ENCODE measurements around the gene FN1.

FN1 gene

DNA sequence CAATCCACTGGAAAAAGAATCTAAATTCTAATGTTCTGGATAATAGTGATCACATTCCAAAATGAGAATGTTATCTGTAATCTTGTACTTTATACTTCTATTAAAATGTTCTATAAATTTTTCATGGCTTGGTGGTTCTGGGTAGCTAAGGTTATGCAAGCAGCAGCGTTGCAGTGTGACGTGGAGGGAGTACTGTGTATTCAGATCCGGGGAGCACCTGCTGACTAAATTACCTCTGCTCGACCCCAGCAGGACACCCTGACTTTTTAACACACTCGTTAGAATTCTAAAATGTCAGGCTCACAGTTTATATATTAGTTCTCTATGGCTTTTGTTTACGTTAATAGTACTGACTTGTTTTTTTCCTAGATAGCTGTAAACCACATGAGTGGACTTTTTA is 111.1 kb downstream of the FN1 start:
- Histone ChIP-seq H3K9me3 (replicated peaks; ENCODE audit: insufficient read depth, low read length) (no peaks in the 10 kb centered on the region), H3K9me2 (replicated peaks; ENCODE audit: insufficient read depth, low read length) (no peaks in the 10 kb centered on the region), H3K27me3 (replicated peaks; ENCODE audit: insufficient read depth, low read length) (no peaks in the 10 kb centered on the region), H3K9ac (ENCODE audit: low read length) (no peak overlapping the region), H2AFZ (ENCODE audit: low read length) (no peak overlapping the region), H3K27ac (ENCODE audit: low read length) (no peak overlapping the region), H3K36me3 (replicated peaks; ENCODE audit: insufficient read depth, low read length) (peaks cover 11% of the 10 kb centered on the region), H4K20me1 (ENCODE audit: insufficient read depth, low read length) (0 out of 2 replicates have a peak, but pooled peaks cover 3% of the 10 kb centered on the region), H3F3A (ENCODE audit: insufficient read depth, low read length) (no peaks in the 10 kb centered on the region), H3K4me2 (ENCODE audit: low read depth, low read length) (no peak overlapping the region), H3K4me3 (ENCODE audit: low read length) (no peak overlapping the region), H3K4me1 (ENCODE audit: low read length) (no peaks in the 10 kb centered on the region), H3K79me2 (ENCODE audit: low read length) (peaks cover 80% of the 10 kb centered on the region)
- TF ChIP-seq, protein P1, sequence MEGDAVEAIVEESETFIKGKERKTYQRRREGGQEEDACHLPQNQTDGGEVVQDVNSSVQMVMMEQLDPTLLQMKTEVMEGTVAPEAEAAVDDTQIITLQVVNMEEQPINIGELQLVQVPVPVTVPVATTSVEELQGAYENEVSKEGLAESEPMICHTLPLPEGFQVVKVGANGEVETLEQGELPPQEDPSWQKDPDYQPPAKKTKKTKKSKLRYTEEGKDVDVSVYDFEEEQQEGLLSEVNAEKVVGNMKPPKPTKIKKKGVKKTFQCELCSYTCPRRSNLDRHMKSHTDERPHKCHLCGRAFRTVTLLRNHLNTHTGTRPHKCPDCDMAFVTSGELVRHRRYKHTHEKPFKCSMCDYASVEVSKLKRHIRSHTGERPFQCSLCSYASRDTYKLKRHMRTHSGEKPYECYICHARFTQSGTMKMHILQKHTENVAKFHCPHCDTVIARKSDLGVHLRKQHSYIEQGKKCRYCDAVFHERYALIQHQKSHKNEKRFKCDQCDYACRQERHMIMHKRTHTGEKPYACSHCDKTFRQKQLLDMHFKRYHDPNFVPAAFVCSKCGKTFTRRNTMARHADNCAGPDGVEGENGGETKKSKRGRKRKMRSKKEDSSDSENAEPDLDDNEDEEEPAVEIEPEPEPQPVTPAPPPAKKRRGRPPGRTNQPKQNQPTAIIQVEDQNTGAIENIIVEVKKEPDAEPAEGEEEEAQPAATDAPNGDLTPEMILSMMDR (IDR thresholded peaks at IDR 0.05; ENCODE audit: low read length): no peak
- TF ChIP-seq EZH2phosphoT487 (IDR thresholded peaks at IDR 0.05; ENCODE audit: low read length) (no peak), EZH2 (optimal IDR thresholded peaks at IDR 0.05; ENCODE audit: low read depth, low read length) (no peak)
- DNase-seq: no peak

DNA sequence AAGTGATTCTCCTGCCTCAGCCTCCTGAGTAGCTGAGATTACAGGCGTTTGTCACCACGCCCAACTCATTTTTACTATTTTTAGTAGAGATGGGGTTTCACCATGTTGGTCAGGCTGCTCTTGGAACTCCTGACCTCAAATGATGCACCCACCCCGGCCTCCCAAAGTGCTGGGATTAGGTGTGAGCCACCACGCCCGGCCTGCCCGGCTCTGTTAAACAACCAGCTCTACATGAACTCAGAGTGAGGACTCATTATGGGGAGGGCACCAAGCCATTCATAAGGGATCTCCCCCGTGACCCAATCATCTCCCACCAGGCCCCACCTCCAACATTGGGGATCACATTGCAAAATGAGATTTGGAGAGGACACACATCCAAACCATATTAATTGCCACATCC is 115.2 kb downstream of the FN1 start:
- H4K20me1 ChIP-seq (ENCODE audit: insufficient read depth, low read length): 0 out of 2 replicates have a peak, but pooled peaks cover 3% of the 10 kb centered on the region
- H3K9me3 ChIP-seq (replicated peaks; ENCODE audit: insufficient read depth, low read length): no peaks in the 10 kb centered on the region
- peaks cover 74% of the 10 kb centered on the region for H3K79me2 ChIP-seq (ENCODE audit: low read length)
- no peak overlapping the region for H3K9ac ChIP-seq (ENCODE audit: low read length)
- no peak overlapping the region for H3K4me2 ChIP-seq (ENCODE audit: low read depth, low read length)
- peaks cover 13% of the 10 kb centered on the region for H3K36me3 ChIP-seq (replicated peaks; ENCODE audit: insufficient read depth, low read length)
- H3K27me3 ChIP-seq (replicated peaks; ENCODE audit: insufficient read depth, low read length): no peaks in the 10 kb centered on the region
- no peak overlapping the region for H3K27ac ChIP-seq (ENCODE audit: low read length)
- no peaks in the 10 kb centered on the region for H3K9me2 ChIP-seq (replicated peaks; ENCODE audit: insufficient read depth, low read length)
- DNase-seq: no peak
- no peaks in the 10 kb centered on the region for H3F3A ChIP-seq (ENCODE audit: insufficient read depth, low read length)
- no peak overlapping the region for H3K4me3 ChIP-seq (ENCODE audit: low read length)
- H2AFZ ChIP-seq (ENCODE audit: low read length): no peak overlapping the region
- H3K4me1 ChIP-seq (ENCODE audit: low read length): no peaks in the 10 kb centered on the region
- TF ChIP-seq EZH2 (optimal IDR thresholded peaks at IDR 0.05; ENCODE audit: low read depth, low read length) (no peak), EZH2phosphoT487 (IDR thresholded peaks at IDR 0.05; ENCODE audit: low read length) (no peak)
- TF ChIP-seq, protein P1 (IDR thresholded peaks at IDR 0.05; ENCODE audit: low read length): no peak

DNA sequence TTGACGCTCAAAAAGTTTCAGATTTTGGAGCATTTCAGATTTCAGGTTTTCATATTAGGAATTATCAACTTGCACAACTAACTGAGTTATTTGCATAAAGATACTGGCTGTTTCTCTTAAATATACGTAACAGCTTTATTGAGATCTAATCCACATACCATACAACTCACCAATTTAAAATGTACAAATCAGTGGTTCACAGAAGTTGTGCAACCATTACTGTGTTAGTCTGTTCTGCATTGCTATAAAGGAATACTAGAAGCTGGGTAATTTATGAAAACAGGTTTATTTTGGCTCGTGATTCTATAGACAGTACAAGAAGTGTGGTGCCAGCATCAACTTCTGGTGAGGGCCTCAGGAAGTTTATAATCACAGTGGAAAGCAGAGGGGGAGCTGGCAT is 115.8 kb downstream of the FN1 start:
- Histone ChIP-seq H4K20me1 (ENCODE audit: insufficient read depth, low read length) (0 out of 2 replicates have a peak, but pooled peaks cover 3% of the 10 kb centered on the region), H3K4me2 (ENCODE audit: low read depth, low read length) (no peak overlapping the region), H3K9ac (ENCODE audit: low read length) (no peak overlapping the region), H3K4me3 (ENCODE audit: low read length) (no peak overlapping the region), H3F3A (ENCODE audit: insufficient read depth, low read length) (no peaks in the 10 kb centered on the region), H3K9me3 (replicated peaks; ENCODE audit: insufficient read depth, low read length) (no peaks in the 10 kb centered on the region), H3K79me2 (ENCODE audit: low read length) (peaks cover 76% of the 10 kb centered on the region), H3K27me3 (replicated peaks; ENCODE audit: insufficient read depth, low read length) (no peaks in the 10 kb centered on the region), H3K27ac (ENCODE audit: low read length) (no peak overlapping the region), H3K9me2 (replicated peaks; ENCODE audit: insufficient read depth, low read length) (no peaks in the 10 kb centered on the region), H3K4me1 (ENCODE audit: low read length) (no peaks in the 10 kb centered on the region), H3K36me3 (replicated peaks; ENCODE audit: insufficient read depth, low read length) (peaks cover 13% of the 10 kb centered on the region), H2AFZ (ENCODE audit: low read length) (no peak overlapping the region)
- DNase-seq: no peak
- TF ChIP-seq EZH2phosphoT487 (IDR thresholded peaks at IDR 0.05; ENCODE audit: low read length) (no peak), EZH2 (optimal IDR thresholded peaks at IDR 0.05; ENCODE audit: low read depth, low read length) (no peak)
- TF ChIP-seq, protein P1 (IDR thresholded peaks at IDR 0.05; ENCODE audit: low read length): no peak
